ENCODE measurements around the gene KLRB1.

The KLRB1 gene

GRCh38 chr12:9642606-9643265, 35.0 kb upstream of the KLRB1 start:
- 81 to 97% methylated on average over 13 of the region's 15 CpGs for WGBS, 2 experiments (ENCODE audit: insufficient coverage in 2 of 2)
- Histone ChIP-seq H3K9me3 (ENCODE audit: control insufficient read depth, low read length) (peaks cover 8% of the 10 kb centered on the region), H3K4me3 (ENCODE audit: extremely low read depth, insufficient read depth, low read length, poor library complexity, severe bottlenecking) (no peak overlapping the region), H3K36me3 (ENCODE audit: control insufficient read depth, insufficient read depth, low read length) (no peaks in the 10 kb centered on the region), H3K27ac (ENCODE audit: low read depth, low read length, severe bottlenecking) (no peak overlapping the region), H3K4me1 (ENCODE audit: control insufficient read depth, insufficient read depth, low read length, poor library complexity, severe bottlenecking) (peaks cover 9% of the 10 kb centered on the region)

GRCh38 chr12:9640024-9640423, 32.3 kb upstream of the KLRB1 start:
- Histone ChIP-seq H3K27ac (ENCODE audit: low read depth, low read length, severe bottlenecking) (no peak overlapping the region), H3K4me3 (ENCODE audit: extremely low read depth, insufficient read depth, low read length, poor library complexity, severe bottlenecking) (no peak overlapping the region), H3K4me1 (ENCODE audit: control insufficient read depth, insufficient read depth, low read length, poor library complexity, severe bottlenecking) (no peaks in the 10 kb centered on the region), H3K9me3 (ENCODE audit: control insufficient read depth, low read length) (peaks cover 5% of the 10 kb centered on the region), H3K36me3 (ENCODE audit: control insufficient read depth, insufficient read depth, low read length) (no peaks in the 10 kb centered on the region)
- no CpG with 5 or more reads among the region's 2 CpGs for WGBS, 2 experiments (ENCODE audit: insufficient coverage in 2 of 2)

GRCh38 chr12:9636851-9637206, 29.1 kb upstream of the KLRB1 start:
- WGBS, 2 experiments (ENCODE audit: insufficient coverage in 2 of 2) = 88 to 100% methylated on average over 1 to 3 of the region's 5 CpGs
- H3K4me3 ChIP-seq (ENCODE audit: extremely low read depth, insufficient read depth, low read length, poor library complexity, severe bottlenecking) = no peak overlapping the region
- H3K27ac ChIP-seq (ENCODE audit: low read depth, low read length, severe bottlenecking) = no peak overlapping the region
- no peaks in the 10 kb centered on the region for H3K9me3 ChIP-seq (ENCODE audit: control insufficient read depth, low read length)
- no peaks in the 10 kb centered on the region for H3K4me1 ChIP-seq (ENCODE audit: control insufficient read depth, insufficient read depth, low read length, poor library complexity, severe bottlenecking)
- no peaks in the 10 kb centered on the region for H3K36me3 ChIP-seq (ENCODE audit: control insufficient read depth, insufficient read depth, low read length)

- Histone ChIP-seq H3K4me3 (ENCODE audit: extremely low read depth, insufficient read depth, low read length, poor library complexity, severe bottlenecking) (no peak overlapping the region), H3K9me3 (ENCODE audit: control insufficient read depth, low read length) (no peaks in the 10 kb centered on the region), H3K36me3 (ENCODE audit: control insufficient read depth, insufficient read depth, low read length) (no peaks in the 10 kb centered on the region), H3K4me1 (ENCODE audit: control insufficient read depth, insufficient read depth, low read length, poor library complexity, severe bottlenecking) (no peaks in the 10 kb centered on the region), H3K27ac (ENCODE audit: low read depth, low read length, severe bottlenecking) (no peak overlapping the region)
- WGBS, 2 experiments (ENCODE audit: insufficient coverage in 2 of 2) = 85 to 88% methylated on average over 1 to 3 of the region's 4 CpGs
These were observed 28.6 kb upstream of the KLRB1 start for GRCh38 chr12:9636150-9636850.

GRCh38 chr12:9634969-9635754, 27.4 kb upstream of the KLRB1 start:
- Histone ChIP-seq H3K4me3 (ENCODE audit: extremely low read depth, insufficient read depth, low read length, poor library complexity, severe bottlenecking) (no peak overlapping the region), H3K4me1 (ENCODE audit: control insufficient read depth, insufficient read depth, low read length, poor library complexity, severe bottlenecking) (no peaks in the 10 kb centered on the region), H3K36me3 (ENCODE audit: control insufficient read depth, insufficient read depth, low read length) (no peaks in the 10 kb centered on the region), H3K27ac (ENCODE audit: low read depth, low read length, severe bottlenecking) (no peak overlapping the region), H3K9me3 (ENCODE audit: control insufficient read depth, low read length) (no peaks in the 10 kb centered on the region)
- WGBS, 2 experiments (ENCODE audit: insufficient coverage in 2 of 2) = no CpG with 5 or more reads among the region's 2 CpGs

- 63 to 78% methylated on average over 1 of the region's 2 CpGs for WGBS, 2 experiments (ENCODE audit: insufficient coverage in 2 of 2)
- no peak overlapping the region for H3K4me3 ChIP-seq (ENCODE audit: extremely low read depth, insufficient read depth, low read length, poor library complexity, severe bottlenecking)
- no peaks in the 10 kb centered on the region for H3K36me3 ChIP-seq (ENCODE audit: control insufficient read depth, insufficient read depth, low read length)
- no peak overlapping the region for H3K27ac ChIP-seq (ENCODE audit: low read depth, low read length, severe bottlenecking)
- no peaks in the 10 kb centered on the region for H3K9me3 ChIP-seq (ENCODE audit: control insufficient read depth, low read length)
- no peaks in the 10 kb centered on the region for H3K4me1 ChIP-seq (ENCODE audit: control insufficient read depth, insufficient read depth, low read length, poor library complexity, severe bottlenecking)
These were observed 26.6 kb upstream of the KLRB1 start for GRCh38 chr12:9634177-9634803.

GRCh38 chr12:9632766-9633165, 25.1 kb upstream of the KLRB1 start:
- H3K9me3 ChIP-seq (ENCODE audit: control insufficient read depth, low read length) = no peaks in the 10 kb centered on the region
- WGBS, 2 experiments (ENCODE audit: insufficient coverage in 2 of 2) = 94 to 96% methylated on average over 10 to 13 of the region's 13 CpGs
- H3K4me1 ChIP-seq (ENCODE audit: control insufficient read depth, insufficient read depth, low read length, poor library complexity, severe bottlenecking) = no peaks in the 10 kb centered on the region
- H3K27ac ChIP-seq (ENCODE audit: low read depth, low read length, severe bottlenecking) = no peak overlapping the region
- no peaks in the 10 kb centered on the region for H3K36me3 ChIP-seq (ENCODE audit: control insufficient read depth, insufficient read depth, low read length)
- H3K4me3 ChIP-seq (ENCODE audit: extremely low read depth, insufficient read depth, low read length, poor library complexity, severe bottlenecking) = no peak overlapping the region

GRCh38 chr12:9626821-9627220, 19.1 kb upstream of the KLRB1 start:
- Histone ChIP-seq H3K9me3 (ENCODE audit: control insufficient read depth, low read length) (no peaks in the 10 kb centered on the region), H3K27ac (ENCODE audit: low read depth, low read length, severe bottlenecking) (no peak overlapping the region), H3K4me3 (ENCODE audit: extremely low read depth, insufficient read depth, low read length, poor library complexity, severe bottlenecking) (no peak overlapping the region), H3K36me3 (ENCODE audit: control insufficient read depth, insufficient read depth, low read length) (no peaks in the 10 kb centered on the region), H3K4me1 (ENCODE audit: control insufficient read depth, insufficient read depth, low read length, poor library complexity, severe bottlenecking) (no peaks in the 10 kb centered on the region)
- WGBS, 2 experiments (ENCODE audit: insufficient coverage in 2 of 2) = 100% methylated on average over 1 of the region's 2 CpGs; no CpG with 5 or more reads in 1 of the 2 experiments

GRCh38 chr12:9626291-9626690, 18.6 kb upstream of the KLRB1 start:
- Histone ChIP-seq H3K27ac (ENCODE audit: low read depth, low read length, severe bottlenecking) (no peak overlapping the region), H3K36me3 (ENCODE audit: control insufficient read depth, insufficient read depth, low read length) (no peaks in the 10 kb centered on the region), H3K4me1 (ENCODE audit: control insufficient read depth, insufficient read depth, low read length, poor library complexity, severe bottlenecking) (no peaks in the 10 kb centered on the region), H3K9me3 (ENCODE audit: control insufficient read depth, low read length) (no peaks in the 10 kb centered on the region), H3K4me3 (ENCODE audit: extremely low read depth, insufficient read depth, low read length, poor library complexity, severe bottlenecking) (no peak overlapping the region)

- Histone ChIP-seq H3K27ac (ENCODE audit: low read depth, low read length, severe bottlenecking) (no peak overlapping the region), H3K36me3 (ENCODE audit: control insufficient read depth, insufficient read depth, low read length) (no peaks in the 10 kb centered on the region), H3K4me1 (ENCODE audit: control insufficient read depth, insufficient read depth, low read length, poor library complexity, severe bottlenecking) (no peaks in the 10 kb centered on the region), H3K9me3 (ENCODE audit: control insufficient read depth, low read length) (no peaks in the 10 kb centered on the region), H3K4me3 (ENCODE audit: extremely low read depth, insufficient read depth, low read length, poor library complexity, severe bottlenecking) (no peak overlapping the region)
- 86 to 100% methylated on average over 1 of the region's 3 CpGs for WGBS, 2 experiments (ENCODE audit: insufficient coverage in 2 of 2)
These were observed 17.3 kb upstream of the KLRB1 start for GRCh38 chr12:9625019-9625418.

All from mesodermal cell (in vitro differentiated cells).